Measurements from ENCODE around the gene OSGIN1. TPM values are rescaled to one million over a fixed set of nuclear protein-coding genes. Genes with fewer than 3 reads are reported as not detected.

The OSGIN1 gene
- total RNA-seq, 1 experiment from 2014 or later: 9.8 TPM

GRCh38 chr16:83958137-83958845, 5.3 kb downstream of the OSGIN1 start:
- intact Hi-C loops (cut with micrococcal nuclease): loop anchor here (5.0 kb wide), 2 partner anchors 104 to 219 kb away; no protein-coding TSS in a partner anchor
- Histone ChIP-seq H3K27ac (ENCODE audit: low read length) (no peak overlapping the region), H3K27me3 (ENCODE audit: low read length) (no peaks in the 10 kb centered on the region), H3K9me3 (ENCODE audit: low read length) (no peaks in the 10 kb centered on the region), H3K9me2 (replicated peaks; ENCODE audit: low read length) (no peaks in the 10 kb centered on the region), H3K4me2 (ENCODE audit: low read length) (no peak overlapping the region), H4K20me1 (ENCODE audit: low read length) (no peaks in the 10 kb centered on the region), H3K79me2 (ENCODE audit: low read length) (peaks cover 18% of the 10 kb centered on the region), H3K36me3 (ENCODE audit: low read depth, low read length) (no peaks in the 10 kb centered on the region; the same call in 1 of the 2 replicates), H3K4me3 (ENCODE audit: low read length) (no peak overlapping the region), H3K9ac (ENCODE audit: low read length) (no peak overlapping the region), H3F3A (ENCODE audit: low read length, unreplicated experiment) (no peaks in the 10 kb centered on the region), H2AFZ (ENCODE audit: low read length) (no peak overlapping the region), H3K4me1 (ENCODE audit: insufficient read depth, low read length) (peaks cover 9% of the 10 kb centered on the region)
- POLR2A ChIA-PET (ENCODE audit: unreplicated experiment): no interaction called here
- DNase-seq (no peak), ATAC-seq (no peak)
- CTCF ChIA-PET: interaction anchor here (0.5 kb wide), 1 partner anchor 108 kb away, joined by 4 read pairs; no protein-coding TSS in a partner anchor
- BruUV-seq (replicated peaks): no TSS peak
- no peak for TF ChIP-seq CTCF (conservative IDR thresholded peaks at IDR 0.05; ENCODE audit: low read depth, low read length)
- no peak for TF ChIP-seq EZH2phosphoT487 (IDR thresholded peaks at IDR 0.05; ENCODE audit: borderline replicate concordance, low read length)
- TF ChIP-seq EZH2 (IDR thresholded peaks at IDR 0.05; ENCODE audit: low read length, unreplicated experiment): no peak

GRCh38 chr16:83958846-83959565, 6.0 kb downstream of the OSGIN1 start:
- intact Hi-C loops (cut with micrococcal nuclease): loop anchor here (5.0 kb wide), 2 partner anchors 103 to 218 kb away; no protein-coding TSS in a partner anchor
- no peak for ATAC-seq
- no peaks in the 10 kb centered on the region for H4K20me1 ChIP-seq (ENCODE audit: low read length)
- H3K4me1 ChIP-seq (ENCODE audit: insufficient read depth, low read length): peaks cover 9% of the 10 kb centered on the region
- no peak overlapping the region for H3K4me3 ChIP-seq (ENCODE audit: low read length)
- H3K9me2 ChIP-seq (replicated peaks; ENCODE audit: low read length): no peaks in the 10 kb centered on the region
- no peak for DNase-seq
- peaks cover 14% of the 10 kb centered on the region for H3K79me2 ChIP-seq (ENCODE audit: low read length)
- ChIA-PET CTCF (interaction anchor here (0.5 kb wide), 1 partner anchor 107 kb away, joined by 4 read pairs; no protein-coding TSS in a partner anchor), POLR2A (ENCODE audit: unreplicated experiment) (no interaction called here)
- H2AFZ ChIP-seq (ENCODE audit: low read length): no peak overlapping the region
- no peak overlapping the region for H3K27ac ChIP-seq (ENCODE audit: low read length)
- no peaks in the 10 kb centered on the region; the same call in 1 of the 2 replicates for H3K36me3 ChIP-seq (ENCODE audit: low read depth, low read length)
- BruUV-seq (replicated peaks): no TSS peak
- no peaks in the 10 kb centered on the region for H3K27me3 ChIP-seq (ENCODE audit: low read length)
- TF ChIP-seq EZH2phosphoT487 (IDR thresholded peaks at IDR 0.05; ENCODE audit: borderline replicate concordance, low read length) (no peak), EZH2 (IDR thresholded peaks at IDR 0.05; ENCODE audit: low read length, unreplicated experiment) (no peak), CTCF (conservative IDR thresholded peaks at IDR 0.05; ENCODE audit: low read depth, low read length) (no peak)
- no peak overlapping the region for H3K4me2 ChIP-seq (ENCODE audit: low read length)
- H3K9me3 ChIP-seq (ENCODE audit: low read length): no peaks in the 10 kb centered on the region
- H3K9ac ChIP-seq (ENCODE audit: low read length): no peak overlapping the region
- H3F3A ChIP-seq (ENCODE audit: low read length, unreplicated experiment): no peaks in the 10 kb centered on the region
